IPS-18c (cell line): ENCODE measurements around the gene ARHGEF40.

Experiments used
- H3K4me3 ChIP-seq: 2 replicates; pipeline ENCODE4 v1.7.0; 2013; ENCODE audit warnings: low read depth, mild to moderate bottlenecking, low read length, moderate library complexity; ENCODE audit not compliant: insufficient read depth
- H3K9me3 ChIP-seq: one replicate; pipeline ENCODE4 v1.6.1; 2013; ENCODE audit warnings: mild to moderate bottlenecking, low read length, moderate library complexity; ENCODE audit not compliant: control insufficient read depth, insufficient read depth

The ARHGEF40 gene

DNA sequence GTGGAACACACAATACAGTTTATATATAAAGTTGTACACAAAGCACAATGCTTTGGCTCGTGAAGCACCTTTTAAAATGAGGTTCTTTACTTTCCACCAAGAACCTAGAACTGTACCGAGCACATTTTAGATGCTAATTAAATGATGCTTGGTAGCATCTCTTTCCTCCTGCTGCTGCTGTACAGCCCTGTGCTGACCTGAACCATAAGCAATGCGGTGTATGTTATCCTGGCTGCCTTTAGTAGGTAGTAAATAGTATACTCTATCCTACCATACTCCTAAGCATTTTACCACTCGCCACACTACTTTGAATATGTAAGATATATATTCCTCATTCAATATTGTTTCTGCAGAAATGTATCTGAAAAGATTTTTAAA lies 15.3 kb upstream of the ARHGEF40 start:
- Histone ChIP-seq H3K9me3 (no peaks in the 10 kb centered on the region), H3K4me3 (no peak overlapping the region)

DNA sequence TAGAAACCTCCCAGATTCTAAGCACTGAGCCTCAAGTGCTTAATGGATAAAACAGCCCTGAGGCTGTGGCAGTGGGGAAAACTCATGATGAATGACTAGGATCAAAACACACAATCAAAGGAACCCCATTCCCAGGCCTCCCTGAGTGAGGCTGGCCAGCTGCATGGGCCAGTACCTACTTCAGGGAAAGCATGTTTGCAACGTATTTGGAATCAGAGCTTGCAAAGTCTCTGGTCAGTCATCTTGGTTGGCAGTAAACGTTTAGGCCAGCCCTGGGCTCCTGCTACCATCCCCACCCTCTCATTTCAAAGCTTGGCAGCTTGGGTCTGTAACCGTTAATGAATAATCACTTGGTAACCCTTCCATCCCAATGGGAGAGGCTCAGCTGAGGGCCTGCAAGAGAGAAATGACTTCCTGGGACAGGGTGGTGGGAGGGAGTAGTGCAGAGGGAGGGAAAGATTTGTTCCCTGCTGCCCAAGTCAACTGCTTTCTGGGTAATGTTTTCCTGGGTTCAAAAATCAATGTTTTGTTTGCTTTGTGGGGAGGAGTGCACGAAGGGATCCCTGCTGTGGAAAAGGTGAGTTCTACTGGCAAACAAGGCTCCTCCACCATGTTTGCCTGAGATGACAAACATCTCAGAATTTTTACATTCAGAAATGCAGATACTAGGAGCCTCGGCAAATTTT lies 14.5 kb upstream of the ARHGEF40 start:
- Histone ChIP-seq H3K9me3 (no peaks in the 10 kb centered on the region), H3K4me3 (no peak overlapping the region)

DNA sequence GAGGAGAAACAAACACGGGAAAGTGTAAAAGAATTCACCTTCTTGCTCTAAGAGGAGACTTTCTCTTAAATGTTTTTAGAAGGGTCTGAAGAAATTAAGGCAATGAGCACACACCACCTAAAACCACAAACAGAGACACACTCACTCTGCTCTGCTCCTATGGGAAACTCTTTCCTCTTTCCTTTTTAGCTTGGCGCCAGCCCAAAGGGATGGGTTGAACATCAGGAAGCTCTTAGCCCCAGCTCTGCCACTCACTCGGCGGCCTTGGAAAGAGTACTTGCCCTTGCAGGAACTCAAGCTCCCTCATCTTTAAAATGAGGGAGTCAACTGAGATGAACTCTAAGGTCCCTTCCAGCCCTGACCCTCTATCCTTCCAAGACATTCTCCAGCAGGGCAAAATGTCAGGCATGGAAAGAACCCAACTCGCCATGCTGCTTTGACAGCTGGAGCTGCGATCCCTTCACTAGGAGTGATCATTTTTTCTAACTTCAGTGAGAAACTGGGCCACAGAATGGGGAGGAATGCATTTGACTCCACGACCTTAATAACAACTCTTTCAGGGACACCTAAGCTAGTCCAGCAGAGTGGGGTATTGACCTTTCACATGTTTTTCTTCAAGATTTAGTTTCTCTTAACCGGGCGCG lies 13.5 kb upstream of the ARHGEF40 start:
- H3K4me3 ChIP-seq = no peak overlapping the region

DNA sequence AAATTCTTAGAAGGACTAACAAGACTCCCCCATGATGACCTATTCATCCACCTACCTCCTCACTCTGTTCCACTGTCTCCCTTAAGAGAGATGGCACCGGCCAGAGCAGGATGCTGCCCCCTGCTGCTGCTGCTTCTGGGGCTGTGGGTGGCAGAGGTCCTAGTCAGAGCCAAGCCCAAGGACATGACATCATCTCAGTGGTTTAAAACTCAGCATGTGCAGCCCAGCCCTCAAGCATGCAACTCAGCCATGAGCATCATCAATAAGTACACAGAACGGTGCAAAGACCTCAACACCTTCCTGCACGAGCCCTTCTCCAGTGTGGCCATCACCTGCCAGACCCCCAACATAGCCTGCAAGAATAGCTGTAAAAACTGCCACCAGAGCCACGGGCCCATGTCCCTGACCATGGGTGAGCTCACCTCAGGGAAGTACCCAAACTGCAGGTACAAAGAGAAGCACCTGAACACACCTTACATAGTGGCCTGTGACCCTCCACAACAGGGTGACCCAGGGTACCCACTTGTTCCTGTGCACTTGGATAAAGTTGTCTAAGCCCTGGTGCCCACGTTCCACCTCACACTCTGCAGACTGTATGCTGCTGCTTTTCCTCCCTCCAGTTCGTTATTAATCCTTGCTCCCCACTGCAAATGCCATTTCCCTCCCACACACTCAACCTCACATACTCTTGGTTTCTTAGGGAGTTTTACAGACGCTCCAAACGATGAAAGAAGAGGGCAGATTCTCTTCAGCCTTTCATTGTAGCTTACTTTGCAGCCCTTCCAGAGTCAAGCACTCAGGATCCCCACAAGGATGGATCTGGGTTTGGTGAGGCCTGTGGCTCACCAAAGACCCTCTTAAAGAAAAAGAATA lies 12.1 kb upstream of the ARHGEF40 start, which contains the start of gene RNASE8:
Gene RNASE8, plus strand, starts transcription at position 20 of the 873 bp plus-strand sequence. Its CDS starts 71 bp downstream, at position 91.
- Histone ChIP-seq H3K4me3 (no peak within 1 kb of the TSS), H3K9me3 (no peaks in the 10 kb centered on the region)

More for the DNA sequence above, 13.5 kb upstream of the ARHGEF40 start:
- H3K9me3 ChIP-seq = no peaks in the 10 kb centered on the region

DNA sequence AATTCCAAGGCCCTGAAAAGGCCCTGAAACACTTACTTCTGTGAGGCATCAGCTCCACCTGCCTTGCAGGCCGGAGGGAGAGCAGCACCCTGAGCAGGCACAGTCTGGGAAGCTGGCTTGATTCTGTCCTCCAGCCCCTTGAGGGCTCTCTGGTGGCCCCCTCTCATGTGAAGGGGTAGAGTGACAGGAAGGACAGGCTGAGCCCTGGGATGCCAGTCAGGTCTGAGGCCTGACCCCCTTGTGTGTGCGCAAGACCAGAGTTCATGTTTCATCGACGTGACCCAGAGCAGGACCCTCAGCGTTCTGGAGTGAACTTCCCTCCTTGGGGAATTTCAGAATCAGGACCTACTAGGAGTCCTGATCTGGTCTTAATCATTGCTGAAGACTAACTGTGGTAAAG lies 11.2 kb upstream of the ARHGEF40 start:
- H3K4me3 ChIP-seq = no peak overlapping the region
- no peaks in the 10 kb centered on the region for H3K9me3 ChIP-seq

DNA sequence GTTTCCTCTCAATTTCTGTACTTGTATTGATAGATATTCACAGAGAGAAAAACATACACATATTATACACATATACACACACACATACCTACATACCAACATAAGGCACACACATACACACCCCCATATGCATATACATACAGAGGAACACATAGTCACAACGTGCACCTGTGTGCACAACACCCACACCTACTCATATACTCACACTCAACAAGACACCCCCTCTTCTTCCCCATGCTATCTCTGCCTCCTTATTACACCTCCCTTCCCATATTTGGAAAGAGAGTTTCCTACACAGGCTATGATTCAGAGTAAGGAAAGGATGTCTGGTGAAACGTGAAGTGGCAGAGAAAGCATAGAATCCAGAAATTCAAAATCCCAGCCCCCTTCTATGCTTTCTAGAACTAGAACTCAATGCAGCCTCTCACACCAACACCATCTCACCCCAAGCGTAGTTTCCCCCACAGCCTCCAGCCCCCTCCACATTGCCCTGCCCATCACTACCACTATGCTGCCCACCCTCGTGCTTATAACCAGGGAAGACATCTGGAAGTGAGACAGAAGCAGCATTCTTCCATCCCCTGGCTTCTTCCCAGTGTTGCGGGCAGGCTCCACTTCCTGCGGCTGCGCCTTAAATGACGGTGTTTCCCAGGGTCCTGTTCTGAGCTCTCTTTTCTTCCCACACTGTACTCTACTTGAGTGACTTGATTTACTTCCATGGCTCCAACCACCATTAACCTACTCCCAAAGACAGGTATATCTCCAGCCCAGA lies 10.1 kb upstream of the ARHGEF40 start:
- Histone ChIP-seq H3K9me3 (no peaks in the 10 kb centered on the region), H3K4me3 (no peak overlapping the region)

DNA sequence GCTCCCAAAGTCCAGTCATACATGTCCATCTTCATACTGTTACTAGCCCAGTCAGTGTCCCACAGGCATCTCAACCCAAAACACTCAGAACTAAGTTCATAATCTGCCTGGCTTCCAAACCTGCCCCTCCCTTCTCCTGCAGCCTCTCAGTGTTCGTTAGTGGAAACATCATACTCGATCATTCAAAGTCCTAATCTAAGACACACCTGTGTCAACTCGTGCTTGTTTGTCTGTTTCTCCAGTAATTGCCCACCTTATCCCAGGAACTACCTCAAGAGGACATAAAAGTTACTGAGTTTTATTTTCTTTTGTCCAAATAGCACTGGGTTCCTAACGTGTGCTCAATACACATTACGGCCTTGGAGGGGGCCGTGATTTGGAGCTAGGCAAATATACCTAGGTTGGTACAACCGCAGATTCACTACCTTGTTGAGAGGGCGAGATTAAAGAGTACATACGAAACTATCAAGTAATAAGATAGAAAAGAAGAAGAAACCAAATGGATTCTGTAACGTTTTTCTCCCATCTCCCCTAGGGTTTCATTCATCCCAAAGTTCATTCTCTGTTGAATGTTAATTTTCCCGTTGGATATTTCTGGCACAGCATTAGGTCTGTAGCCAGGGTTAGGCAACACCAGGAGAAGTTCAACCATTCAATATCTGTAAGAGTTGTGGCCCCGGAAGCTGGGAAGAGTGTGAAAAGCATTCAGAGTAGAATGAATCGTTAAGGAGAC lies 9.3 kb upstream of the ARHGEF40 start:
- Histone ChIP-seq H3K4me3 (no peak overlapping the region), H3K9me3 (no peaks in the 10 kb centered on the region)

DNA sequence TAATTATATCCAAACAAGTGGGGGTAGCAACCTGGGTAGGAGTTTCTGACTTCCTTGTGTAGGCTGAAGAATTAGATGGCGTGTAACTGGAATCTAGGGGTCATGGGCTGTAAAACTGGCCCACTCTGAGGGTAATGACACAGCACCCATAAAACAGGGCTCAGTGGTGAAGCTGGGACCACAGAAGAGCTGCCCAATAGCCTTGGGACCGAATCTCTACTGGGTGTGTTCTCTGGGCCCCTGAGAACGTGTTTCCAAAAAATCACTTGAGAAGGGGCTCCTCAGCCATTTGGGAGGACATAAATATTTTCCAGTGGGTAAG lies 8.8 kb upstream of the ARHGEF40 start:
- H3K4me3 ChIP-seq = no peak overlapping the region
- no peaks in the 10 kb centered on the region for H3K9me3 ChIP-seq

DNA sequence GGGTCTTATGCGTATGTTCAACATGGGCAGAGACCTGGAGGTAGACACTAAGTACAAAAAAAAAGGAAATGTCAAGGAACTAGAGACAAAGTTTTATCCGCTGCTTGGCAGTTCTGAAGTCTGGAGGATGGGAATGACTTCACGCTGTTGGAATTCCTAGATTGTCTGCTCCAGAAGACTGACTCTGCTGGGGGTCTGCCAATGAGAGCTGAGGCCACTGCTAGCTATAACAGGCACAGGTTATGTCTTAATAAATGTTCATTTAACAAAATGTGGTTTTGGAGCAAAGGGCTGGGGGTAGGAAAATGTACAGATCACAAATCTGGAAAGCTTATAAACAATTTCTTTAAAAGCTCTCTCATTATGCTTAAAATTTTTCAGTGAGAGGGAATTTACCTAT lies 6.6 kb upstream of the ARHGEF40 start:
- Histone ChIP-seq H3K9me3 (no peaks in the 10 kb centered on the region), H3K4me3 (no peak overlapping the region)

DNA sequence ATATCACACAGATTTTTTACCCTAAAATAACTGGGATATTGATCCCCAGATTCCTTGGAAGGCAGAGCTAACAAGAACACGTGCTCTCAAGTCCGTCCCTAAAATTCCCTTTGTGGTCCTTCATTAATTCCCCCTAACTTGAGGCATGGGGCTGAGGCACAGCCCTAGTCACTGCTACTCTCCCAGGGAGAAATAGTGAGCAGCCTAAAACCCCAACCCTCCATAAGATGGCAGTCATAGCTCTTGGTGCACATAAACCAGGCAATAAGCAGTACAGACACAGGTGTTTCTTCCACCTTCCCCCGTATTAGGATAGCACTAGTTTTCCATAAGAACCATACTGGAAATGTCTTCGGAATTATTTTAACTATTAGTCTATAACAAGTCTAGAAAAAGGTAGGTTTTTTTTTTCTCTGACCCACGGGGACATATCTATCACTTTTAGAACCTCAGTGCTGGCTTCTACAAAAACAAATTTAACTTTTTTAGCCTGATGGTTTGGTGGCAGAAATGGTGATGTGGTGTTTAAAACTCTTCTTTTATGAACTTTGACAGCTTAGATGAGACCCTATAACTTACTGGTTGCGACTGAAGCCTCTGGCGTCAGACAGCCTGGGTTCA lies 3.1 kb upstream of the ARHGEF40 start:
- Histone ChIP-seq H3K4me3 (no peak overlapping the region), H3K9me3 (no peaks in the 10 kb centered on the region)

DNA sequence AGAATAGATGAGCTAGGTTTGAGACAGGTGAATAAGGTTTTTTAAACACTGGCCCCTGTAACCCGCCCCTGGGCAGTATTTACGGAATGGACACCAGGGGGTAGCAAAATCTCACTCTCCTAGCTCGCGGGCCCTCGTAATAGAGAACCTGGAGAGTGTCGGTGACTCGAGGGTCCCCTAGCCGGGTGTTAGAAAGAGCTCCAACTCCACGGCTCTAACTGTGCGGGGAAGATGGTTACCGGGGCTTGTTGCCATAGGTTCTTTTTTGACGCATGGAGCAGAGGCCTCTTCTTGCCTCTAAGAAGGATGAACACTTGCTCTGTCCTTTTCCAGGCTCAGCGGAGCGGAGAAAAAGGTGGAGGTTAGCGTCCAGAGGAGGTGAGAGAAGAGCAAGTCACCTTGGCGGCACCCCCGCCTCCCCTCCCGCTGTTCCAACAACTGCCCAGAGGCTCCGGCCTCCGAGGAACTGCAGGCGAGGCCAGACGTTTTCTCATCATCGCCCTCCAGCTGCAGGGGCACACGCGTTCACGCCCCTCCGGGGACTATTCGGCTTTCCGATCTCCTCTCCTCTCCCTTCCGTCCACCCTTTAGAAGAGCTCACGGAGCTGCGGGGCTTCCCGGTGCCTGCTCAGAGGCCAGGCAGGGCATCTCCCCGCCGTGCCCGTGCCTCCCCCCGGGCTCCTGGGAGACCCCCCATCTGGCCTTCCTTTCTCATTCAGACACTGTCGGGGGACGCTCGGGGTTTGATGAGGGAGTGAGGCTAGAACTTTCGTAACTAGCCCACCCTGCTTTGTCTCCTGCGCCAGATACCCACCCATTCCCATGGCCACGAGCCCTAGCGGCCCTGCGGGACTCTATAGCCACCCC lies 1.4 kb upstream of the ARHGEF40 start:
- Histone ChIP-seq H3K9me3 (no peaks in the 10 kb centered on the region), H3K4me3 (peak overlapping the region; percentile 87)

DNA sequence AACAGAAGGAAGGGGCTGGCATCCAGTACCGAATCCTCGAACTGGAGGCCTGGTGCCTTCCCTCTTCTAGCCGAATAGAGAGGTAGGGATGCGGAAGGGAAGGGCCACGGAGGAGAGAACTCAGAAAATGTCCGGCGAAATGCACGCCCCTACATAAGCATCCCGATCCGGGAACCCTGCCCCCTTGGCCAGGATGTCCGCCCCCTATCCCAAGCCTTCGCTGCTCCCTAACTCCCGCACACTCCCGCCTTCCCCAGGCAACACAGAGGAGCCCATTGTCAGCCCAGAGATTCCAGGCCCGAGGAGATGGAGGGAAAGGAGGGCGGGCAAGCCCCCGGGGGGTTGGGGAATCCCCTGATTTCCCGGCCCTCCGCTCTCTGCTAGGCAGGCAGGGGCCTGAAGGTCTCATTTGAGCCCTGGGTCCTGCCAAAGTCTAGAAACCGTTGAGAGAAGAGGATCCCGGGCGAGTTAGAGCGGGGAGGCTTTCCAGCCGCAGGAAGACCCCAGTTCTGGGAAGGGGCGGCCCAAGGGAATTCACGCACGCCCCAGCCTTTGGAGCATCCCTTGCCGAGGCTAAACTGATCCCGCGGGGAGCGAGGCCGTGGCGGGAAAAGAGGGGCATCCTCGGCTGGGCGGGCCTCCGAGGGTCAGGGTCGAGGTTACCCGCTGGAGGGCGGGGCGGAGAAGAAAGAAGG lies 569 bp upstream of the ARHGEF40 start:
- Histone ChIP-seq H3K9me3 (no peaks in the 10 kb centered on the region), H3K4me3 (peak overlapping the region; percentile 87)

DNA sequence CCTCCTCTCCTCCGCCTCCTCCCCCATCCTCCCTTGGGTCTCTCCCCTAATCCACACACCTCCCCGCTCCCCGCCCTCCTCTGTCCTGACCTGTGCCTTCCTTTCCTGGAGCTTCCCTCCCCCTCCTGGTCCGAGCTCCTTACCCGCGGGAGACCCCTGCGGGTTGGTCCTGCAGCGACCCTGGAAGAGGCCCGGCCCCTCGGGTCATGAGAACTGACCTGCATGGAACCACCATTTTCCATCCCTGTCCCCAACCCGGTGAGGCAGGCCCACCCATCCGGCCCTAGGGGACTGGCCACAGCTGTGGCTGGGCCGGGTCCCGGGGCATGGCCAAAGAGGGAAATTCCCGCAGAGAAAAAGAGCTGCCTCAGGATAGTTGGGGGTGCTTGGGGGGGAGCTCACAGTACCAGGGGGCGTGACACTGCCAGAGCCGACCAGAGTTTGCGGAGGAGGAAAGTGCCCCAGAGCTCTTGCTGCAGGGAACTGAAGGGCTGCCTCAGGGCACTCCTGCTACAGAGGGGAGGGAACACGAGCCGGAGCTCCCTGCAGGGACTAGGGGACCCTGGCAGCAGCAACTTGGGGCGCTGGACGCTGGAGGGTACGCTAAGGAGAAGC lies 613 bp downstream of the ARHGEF40 start:
- Histone ChIP-seq H3K9me3 (no peaks in the 10 kb centered on the region), H3K4me3 (peak overlapping the region; percentile 87)

DNA sequence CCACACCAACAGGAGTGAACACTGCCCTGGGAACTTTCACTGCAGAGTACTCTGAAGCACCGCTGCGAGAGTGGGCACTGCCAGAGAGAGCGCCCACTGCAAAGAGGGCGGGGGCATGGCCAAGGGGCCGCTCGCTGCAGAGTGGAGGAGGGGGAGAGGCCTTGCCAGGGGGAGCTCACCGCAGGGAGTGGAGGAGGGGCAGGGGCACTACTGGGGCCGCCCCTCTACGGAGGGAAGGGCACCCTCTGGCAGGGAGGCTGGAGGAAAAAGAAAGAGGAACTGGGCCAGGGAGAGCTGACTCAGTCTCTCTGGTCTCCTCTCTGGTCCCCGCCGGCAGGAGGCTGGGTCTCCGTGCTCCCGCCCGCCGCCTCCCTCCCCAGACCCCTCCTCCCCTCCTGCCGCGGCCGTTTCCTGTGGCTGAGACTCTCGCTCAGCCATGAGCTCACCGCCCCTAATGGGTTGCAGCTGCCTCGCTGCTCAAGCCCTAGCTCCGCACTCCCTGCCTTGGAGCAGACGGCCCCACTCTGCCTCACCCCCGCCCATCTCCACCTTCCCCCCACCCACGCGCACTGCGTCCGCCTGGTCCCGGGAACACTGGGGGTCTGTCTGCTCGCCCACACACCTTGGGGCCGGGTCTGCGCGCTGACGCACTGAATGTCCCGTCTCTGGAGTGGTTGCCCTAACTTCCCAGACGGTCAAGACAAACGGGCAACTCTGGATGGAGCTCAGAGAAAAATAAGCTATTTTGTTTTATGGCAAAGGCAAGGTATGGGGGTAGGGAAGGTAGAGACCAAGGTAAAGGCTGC lies 1.3 kb downstream of the ARHGEF40 start:
- Histone ChIP-seq H3K9me3 (no peaks in the 10 kb centered on the region), H3K4me3 (peak overlapping the region; percentile 87)
